Measurements from ENCODE around the gene UBTD2.

UBTD2 gene

DNA sequence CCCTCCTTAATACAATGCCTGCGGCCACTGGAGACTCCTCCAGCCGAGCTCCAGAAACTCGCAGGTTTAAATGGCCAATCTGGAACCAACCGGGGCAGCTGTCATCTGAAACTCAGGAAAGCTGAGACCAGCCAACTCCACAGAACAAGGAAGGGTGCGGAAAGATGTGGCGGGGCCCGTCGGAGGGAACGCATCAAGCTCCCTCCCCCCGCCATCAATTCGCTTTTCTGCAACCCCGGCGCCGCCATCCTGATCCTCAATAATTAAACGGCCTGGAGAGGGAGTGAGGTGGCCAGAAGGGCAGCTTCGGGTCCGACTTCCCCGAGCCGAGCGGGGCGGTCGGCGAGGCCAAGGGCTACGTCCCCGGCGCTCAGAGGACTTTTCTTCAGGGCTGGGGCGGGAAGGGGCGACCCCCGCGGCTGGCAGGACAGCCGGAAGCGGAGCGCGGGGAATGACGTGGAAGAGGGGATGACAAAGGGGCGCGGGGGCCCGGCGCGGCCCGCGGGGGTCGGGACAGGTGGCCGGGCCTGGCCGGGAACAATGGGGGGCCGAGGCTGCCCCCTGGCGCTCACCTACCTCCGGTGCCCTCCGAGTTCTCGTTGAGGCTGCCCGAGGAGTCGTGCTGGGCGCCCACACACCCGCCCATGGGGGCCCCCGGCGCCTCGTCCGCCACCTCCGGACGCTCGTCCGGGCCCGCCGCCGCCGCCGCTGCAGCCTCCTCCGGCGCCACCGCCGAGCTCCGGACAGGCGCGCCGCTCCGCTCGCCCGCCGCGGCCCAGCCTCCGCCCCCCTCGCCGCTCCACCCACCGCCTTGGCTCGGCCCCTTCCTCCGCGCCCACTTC, at the start of gene UBTD2 (continued):
- TF ChIP-seq, protein P1, sequence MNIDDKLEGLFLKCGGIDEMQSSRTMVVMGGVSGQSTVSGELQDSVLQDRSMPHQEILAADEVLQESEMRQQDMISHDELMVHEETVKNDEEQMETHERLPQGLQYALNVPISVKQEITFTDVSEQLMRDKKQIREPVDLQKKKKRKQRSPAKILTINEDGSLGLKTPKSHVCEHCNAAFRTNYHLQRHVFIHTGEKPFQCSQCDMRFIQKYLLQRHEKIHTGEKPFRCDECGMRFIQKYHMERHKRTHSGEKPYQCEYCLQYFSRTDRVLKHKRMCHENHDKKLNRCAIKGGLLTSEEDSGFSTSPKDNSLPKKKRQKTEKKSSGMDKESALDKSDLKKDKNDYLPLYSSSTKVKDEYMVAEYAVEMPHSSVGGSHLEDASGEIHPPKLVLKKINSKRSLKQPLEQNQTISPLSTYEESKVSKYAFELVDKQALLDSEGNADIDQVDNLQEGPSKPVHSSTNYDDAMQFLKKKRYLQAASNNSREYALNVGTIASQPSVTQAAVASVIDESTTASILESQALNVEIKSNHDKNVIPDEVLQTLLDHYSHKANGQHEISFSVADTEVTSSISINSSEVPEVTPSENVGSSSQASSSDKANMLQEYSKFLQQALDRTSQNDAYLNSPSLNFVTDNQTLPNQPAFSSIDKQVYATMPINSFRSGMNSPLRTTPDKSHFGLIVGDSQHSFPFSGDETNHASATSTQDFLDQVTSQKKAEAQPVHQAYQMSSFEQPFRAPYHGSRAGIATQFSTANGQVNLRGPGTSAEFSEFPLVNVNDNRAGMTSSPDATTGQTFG (tag by site-specific recombination; IDR thresholded peaks at IDR 0.05; ENCODE audit: borderline replicate concordance) = no peak
- TF ChIP-seq, protein P2, sequence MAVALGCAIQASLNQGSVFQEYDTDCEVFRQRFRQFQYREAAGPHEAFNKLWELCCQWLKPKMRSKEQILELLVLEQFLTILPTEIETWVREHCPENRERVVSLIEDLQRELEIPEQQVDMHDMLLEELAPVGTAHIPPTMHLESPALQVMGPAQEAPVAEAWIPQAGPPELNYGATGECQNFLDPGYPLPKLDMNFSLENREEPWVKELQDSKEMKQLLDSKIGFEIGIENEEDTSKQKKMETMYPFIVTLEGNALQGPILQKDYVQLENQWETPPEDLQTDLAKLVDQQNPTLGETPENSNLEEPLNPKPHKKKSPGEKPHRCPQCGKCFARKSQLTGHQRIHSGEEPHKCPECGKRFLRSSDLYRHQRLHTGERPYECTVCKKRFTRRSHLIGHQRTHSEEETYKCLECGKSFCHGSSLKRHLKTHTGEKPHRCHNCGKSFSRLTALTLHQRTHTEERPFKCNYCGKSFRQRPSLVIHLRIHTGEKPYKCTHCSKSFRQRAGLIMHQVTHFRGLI (tag by site-specific recombination; IDR thresholded peaks at IDR 0.05) = no peak
- no peak; the same call in 1 of the 2 replicates for TF ChIP-seq KLF10 (tag by site-specific recombination; IDR thresholded peaks at IDR 0.05)
- no peak for TF ChIP-seq ZNF776 (tag by site-specific recombination; IDR thresholded peaks at IDR 0.05; ENCODE audit: borderline replicate concordance)
- TF ChIP-seq, protein P3, sequence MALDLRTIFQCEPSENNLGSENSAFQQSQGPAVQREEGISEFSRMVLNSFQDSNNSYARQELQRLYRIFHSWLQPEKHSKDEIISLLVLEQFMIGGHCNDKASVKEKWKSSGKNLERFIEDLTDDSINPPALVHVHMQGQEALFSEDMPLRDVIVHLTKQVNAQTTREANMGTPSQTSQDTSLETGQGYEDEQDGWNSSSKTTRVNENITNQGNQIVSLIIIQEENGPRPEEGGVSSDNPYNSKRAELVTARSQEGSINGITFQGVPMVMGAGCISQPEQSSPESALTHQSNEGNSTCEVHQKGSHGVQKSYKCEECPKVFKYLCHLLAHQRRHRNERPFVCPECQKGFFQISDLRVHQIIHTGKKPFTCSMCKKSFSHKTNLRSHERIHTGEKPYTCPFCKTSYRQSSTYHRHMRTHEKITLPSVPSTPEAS (tag by site-specific recombination; IDR thresholded peaks at IDR 0.05) = no peak
- TF ChIP-seq, protein P4, sequence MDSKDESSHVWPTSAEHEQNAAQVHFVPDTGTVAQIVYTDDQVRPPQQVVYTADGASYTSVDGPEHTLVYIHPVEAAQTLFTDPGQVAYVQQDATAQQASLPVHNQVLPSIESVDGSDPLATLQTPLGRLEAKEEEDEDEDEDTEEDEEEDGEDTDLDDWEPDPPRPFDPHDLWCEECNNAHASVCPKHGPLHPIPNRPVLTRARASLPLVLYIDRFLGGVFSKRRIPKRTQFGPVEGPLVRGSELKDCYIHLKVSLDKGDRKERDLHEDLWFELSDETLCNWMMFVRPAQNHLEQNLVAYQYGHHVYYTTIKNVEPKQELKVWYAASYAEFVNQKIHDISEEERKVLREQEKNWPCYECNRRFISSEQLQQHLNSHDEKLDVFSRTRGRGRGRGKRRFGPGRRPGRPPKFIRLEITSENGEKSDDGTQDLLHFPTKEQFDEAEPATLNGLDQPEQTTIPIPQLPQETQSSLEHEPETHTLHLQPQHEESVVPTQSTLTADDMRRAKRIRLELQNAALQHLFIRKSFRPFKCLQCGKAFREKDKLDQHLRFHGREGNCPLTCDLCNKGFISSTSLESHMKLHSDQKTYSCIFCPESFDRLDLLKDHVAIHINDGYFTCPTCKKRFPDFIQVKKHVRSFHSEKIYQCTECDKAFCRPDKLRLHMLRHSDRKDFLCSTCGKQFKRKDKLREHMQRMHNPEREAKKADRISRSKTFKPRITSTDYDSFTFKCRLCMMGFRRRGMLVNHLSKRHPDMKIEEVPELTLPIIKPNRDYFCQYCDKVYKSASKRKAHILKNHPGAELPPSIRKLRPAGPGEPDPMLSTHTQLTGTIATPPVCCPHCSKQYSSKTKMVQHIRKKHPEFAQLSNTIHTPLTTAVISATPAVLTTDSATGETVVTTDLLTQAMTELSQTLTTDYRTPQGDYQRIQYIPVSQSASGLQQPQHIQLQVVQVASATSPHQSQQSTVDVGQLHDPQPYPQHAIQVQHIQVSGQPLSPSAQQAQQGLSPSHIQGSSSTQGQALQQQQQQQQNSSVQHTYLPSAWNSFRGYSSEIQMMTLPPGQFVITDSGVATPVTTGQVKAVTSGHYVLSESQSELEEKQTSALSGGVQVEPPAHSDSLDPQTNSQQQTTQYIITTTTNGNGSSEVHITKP (tag by site-specific recombination; IDR thresholded peaks at IDR 0.05) = peak; percentile 98
- no peak; the same call in 1 of the 2 replicates for TF ChIP-seq KLF1 (tag by site-specific recombination; IDR thresholded peaks at IDR 0.05)
- TF ChIP-seq, protein P5, sequence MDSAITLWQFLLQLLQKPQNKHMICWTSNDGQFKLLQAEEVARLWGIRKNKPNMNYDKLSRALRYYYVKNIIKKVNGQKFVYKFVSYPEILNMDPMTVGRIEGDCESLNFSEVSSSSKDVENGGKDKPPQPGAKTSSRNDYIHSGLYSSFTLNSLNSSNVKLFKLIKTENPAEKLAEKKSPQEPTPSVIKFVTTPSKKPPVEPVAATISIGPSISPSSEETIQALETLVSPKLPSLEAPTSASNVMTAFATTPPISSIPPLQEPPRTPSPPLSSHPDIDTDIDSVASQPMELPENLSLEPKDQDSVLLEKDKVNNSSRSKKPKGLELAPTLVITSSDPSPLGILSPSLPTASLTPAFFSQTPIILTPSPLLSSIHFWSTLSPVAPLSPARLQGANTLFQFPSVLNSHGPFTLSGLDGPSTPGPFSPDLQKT (IDR thresholded peaks at IDR 0.05; ENCODE audit: borderline replicate concordance, low read depth, low read length) = no peak
- TF ChIP-seq ZBTB20 (tag by site-specific recombination; IDR thresholded peaks at IDR 0.05) = peak; percentile 88
- TF ChIP-seq ZBTB17 (tag by site-specific recombination; IDR thresholded peaks at IDR 0.05) = peak; percentile 66; the same call in 1 of the 2 replicates
- TF ChIP-seq, protein P6, sequence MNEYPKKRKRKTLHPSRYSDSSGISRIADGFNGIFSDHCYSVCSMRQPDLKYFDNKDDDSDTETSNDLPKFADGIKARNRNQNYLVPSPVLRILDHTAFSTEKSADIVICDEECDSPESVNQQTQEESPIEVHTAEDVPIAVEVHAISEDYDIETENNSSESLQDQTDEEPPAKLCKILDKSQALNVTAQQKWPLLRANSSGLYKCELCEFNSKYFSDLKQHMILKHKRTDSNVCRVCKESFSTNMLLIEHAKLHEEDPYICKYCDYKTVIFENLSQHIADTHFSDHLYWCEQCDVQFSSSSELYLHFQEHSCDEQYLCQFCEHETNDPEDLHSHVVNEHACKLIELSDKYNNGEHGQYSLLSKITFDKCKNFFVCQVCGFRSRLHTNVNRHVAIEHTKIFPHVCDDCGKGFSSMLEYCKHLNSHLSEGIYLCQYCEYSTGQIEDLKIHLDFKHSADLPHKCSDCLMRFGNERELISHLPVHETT (tag by site-specific recombination; IDR thresholded peaks at IDR 0.05) = no peak
- no peak for TF ChIP-seq ZNF114 (tag by site-specific recombination; IDR thresholded peaks at IDR 0.05)
- peak; percentile 23; the same call in 1 of the 2 replicates for TF ChIP-seq YY1 (tag by site-specific recombination; IDR thresholded peaks at IDR 0.05)
- TF ChIP-seq SALL2 (tag by site-specific recombination; IDR thresholded peaks at IDR 0.05; ENCODE audit: borderline replicate concordance) = no peak
- TF ChIP-seq, protein P7, sequence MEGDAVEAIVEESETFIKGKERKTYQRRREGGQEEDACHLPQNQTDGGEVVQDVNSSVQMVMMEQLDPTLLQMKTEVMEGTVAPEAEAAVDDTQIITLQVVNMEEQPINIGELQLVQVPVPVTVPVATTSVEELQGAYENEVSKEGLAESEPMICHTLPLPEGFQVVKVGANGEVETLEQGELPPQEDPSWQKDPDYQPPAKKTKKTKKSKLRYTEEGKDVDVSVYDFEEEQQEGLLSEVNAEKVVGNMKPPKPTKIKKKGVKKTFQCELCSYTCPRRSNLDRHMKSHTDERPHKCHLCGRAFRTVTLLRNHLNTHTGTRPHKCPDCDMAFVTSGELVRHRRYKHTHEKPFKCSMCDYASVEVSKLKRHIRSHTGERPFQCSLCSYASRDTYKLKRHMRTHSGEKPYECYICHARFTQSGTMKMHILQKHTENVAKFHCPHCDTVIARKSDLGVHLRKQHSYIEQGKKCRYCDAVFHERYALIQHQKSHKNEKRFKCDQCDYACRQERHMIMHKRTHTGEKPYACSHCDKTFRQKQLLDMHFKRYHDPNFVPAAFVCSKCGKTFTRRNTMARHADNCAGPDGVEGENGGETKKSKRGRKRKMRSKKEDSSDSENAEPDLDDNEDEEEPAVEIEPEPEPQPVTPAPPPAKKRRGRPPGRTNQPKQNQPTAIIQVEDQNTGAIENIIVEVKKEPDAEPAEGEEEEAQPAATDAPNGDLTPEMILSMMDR (tag by site-specific recombination; IDR thresholded peaks at IDR 0.05) = peak; percentile 80
- no peak for TF ChIP-seq ZNF701 (tag by site-specific recombination; IDR thresholded peaks at IDR 0.05)
- peak; percentile 30; the same call in 1 of the 2 replicates for TF ChIP-seq MZF1 (tag by site-specific recombination; IDR thresholded peaks at IDR 0.05; ENCODE audit: borderline replicate concordance)
- no peak for TF ChIP-seq ZNF560 (tag by site-specific recombination; IDR thresholded peaks at IDR 0.05; ENCODE audit: borderline replicate concordance)
- TF ChIP-seq, protein P8, sequence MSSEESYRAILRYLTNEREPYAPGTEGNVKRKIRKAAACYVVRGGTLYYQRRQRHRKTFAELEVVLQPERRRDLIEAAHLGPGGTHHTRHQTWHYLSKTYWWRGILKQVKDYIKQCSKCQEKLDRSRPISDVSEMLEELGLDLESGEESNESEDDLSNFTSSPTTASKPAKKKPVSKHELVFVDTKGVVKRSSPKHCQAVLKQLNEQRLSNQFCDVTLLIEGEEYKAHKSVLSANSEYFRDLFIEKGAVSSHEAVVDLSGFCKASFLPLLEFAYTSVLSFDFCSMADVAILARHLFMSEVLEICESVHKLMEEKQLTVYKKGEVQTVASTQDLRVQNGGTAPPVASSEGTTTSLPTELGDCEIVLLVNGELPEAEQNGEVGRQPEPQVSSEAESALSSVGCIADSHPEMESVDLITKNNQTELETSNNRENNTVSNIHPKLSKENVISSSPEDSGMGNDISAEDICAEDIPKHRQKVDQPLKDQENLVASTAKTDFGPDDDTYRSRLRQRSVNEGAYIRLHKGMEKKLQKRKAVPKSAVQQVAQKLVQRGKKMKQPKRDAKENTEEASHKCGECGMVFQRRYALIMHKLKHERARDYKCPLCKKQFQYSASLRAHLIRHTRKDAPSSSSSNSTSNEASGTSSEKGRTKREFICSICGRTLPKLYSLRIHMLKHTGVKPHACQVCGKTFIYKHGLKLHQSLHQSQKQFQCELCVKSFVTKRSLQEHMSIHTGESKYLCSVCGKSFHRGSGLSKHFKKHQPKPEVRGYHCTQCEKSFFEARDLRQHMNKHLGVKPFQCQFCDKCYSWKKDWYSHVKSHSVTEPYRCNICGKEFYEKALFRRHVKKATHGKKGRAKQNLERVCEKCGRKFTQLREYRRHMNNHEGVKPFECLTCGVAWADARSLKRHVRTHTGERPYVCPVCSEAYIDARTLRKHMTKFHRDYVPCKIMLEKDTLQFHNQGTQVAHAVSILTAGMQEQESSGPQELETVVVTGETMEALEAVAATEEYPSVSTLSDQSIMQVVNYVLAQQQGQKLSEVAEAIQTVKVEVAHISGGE (tag by site-specific recombination; conservative IDR thresholded peaks at IDR 0.05; ENCODE audit: low read depth) = peak; percentile 48; the same call in 1 of the 2 replicates
- no peak for TF ChIP-seq ZNF48 (tag by site-specific recombination; IDR thresholded peaks at IDR 0.05)
